Activated naive CD4-positive, alpha-beta T cell treated with Interleukin-2 at 50 U/mL for 16 hours (primary cell): ENCODE data around the gene ADAD2.

Source experiments
- DNase-seq: peaks from one replicate; pipeline ENCODE4 v3.0.0-alpha.2; 2020

Gene ADAD2

DNA sequence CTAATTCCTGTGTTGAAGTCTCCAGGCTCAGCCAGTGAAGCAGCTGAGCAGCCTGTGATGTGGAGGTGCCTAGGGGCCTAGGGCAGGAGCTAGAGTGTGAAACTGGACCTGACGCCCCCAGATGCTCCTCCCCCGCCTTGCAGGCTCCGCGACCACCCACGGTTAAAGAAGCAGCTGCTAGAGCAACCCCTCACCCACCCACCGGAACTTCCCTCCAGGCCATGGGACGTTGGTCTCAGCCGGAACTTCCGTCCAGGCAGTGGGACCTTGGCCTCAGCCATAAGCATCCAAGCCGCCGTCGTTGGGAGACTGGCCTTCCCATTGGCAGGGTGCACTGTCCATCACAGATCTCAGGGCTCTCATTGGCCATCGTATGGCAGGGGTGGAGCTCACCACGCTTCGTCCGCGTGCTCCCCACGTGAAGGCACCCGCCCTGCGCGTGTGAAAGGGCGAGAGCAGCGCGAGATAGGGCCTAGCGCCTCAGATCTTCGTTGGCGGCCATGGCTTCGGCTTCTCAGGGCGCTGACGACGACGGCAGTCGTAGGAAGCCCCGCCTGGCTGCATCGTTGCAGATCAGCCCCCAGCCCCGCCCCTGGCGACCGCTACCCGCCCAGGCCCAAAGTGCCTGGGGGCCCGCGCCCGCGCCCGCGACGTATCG, at the start of gene ADAD2:
Gene ADAD2 (plus strand): TSS at position 427 of the 658 bp plus-strand sequence. CDS start 74 bp downstream, at position 501.
- DNase-seq = no peak

GRCh38 chr16:84143081-84143480, 47.9 kb upstream of the ADAD2 start:
- no peak for DNase-seq

GRCh38 chr16:84143784-84144199, 47.2 kb upstream of the ADAD2 start:
- DNase-seq = no peak

- DNase-seq = peak; percentile 44
Observed at GRCh38 chr16:84144209-84144858, 46.6 kb upstream of the ADAD2 start.

DNA sequence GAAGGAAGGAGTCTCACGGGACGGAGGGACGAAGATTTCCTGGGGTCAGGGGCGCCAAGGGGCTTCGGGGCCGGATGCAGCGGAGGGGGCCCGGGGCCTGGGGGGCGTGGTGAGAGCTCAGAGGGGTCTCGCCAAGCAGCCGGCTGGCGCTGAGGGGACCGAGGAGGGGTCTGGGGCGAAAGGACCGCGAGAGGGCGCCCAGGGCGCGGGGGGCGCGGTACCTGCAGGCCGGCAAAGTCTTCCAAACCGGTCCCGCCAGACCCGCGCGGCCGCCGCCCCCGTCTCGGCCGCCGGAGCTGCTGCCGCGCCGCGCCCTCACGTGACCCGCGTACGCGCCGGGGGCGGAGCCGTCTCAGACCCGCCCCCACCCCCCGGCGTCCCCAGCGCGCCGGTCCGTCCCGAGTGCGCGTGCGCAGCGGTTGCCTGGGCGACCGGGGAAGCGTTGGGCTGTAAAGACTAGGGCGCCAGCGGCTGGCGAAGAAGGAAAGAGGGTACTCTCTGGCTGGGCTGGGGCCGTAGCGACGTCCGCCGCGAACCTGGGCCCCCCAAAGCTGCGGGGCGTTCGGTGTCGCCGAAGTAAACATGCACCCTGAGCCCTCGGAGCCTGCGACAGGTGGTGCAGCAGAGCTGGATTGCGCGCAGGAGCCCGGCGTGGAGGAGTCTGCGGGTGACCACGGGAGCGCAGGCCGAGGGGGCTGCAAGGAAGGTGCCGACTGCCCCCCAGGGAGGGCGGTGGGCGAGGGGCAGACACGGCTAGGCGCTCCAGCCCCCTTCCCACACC, 45.9 kb upstream of the ADAD2 start, which contains the start of the genes DNAAF1 and HSDL1:
Gene DNAAF1 (plus strand): TSS at position 450 of the 781 bp plus-strand sequence. CDS start 133 bp downstream, at position 583.
Gene HSDL1 (minus strand): TSS at position 319 of the 781 bp plus-strand sequence. CDS start 13,856 bp downstream, outside the sequence.
- peak; percentile 93 for DNase-seq

DNA sequence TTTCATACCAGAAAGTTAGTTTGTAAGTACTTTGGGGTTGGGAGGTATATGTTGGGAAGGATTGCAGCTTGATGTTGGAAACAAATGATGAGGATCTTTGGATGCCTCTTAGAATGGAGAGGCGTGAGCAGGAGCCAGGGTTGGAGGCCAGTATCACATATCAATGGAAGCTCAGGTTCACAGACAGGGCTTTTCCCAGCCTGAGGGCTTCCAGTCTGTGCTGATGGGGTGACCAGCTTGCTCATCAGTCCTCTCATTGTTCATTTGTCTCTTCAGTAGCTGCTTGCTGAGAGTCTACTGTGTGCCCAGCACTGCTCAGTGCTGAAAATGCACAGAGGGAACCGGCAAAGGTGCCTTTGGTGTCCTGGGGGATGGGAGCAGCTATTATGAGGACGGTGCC, 40.0 kb upstream of the ADAD2 start:
- DNase-seq = no peak

GRCh38 chr16:84153660-84154214, 37.2 kb upstream of the ADAD2 start:
- no peak for DNase-seq

DNA sequence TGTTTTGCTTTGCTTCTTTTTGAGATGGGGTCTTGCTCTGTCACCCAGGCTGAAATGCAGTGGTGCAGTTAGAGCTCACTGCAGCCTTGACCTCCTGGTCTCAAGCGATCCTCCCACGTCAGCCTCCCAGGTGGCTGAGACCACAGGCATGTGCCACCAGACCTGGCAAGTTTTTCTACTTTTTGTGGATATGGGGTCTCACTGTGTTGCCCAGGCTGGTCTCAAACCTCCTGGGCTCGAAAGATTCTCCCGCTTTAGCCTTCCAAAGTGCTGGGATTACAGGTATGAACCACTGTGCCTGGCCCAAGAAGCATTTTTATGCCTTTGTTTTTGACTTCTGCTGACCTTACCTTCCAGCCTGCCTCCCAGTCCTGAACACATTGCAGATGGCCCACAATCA, 35.7 kb upstream of the ADAD2 start:
- DNase-seq = no peak

DNA sequence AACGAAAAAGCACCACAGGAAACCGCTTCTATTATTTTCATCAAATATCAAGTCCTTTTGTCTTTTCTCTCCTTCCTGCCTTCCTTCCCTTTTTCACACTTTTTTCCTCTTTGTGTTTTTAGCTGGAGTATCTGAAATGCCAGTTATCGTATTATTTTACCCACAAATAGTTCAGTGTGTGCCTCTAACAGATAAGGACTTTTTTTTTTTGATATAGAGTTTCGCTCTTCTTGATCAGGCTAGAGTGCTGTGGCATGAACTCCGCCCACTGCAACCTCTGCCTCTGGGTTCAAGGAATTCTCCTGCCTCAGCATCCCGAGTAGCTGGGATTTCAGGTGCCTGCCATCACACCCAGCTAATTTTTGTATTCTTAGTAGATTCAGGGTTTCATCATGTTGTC, 35.2 kb upstream of the ADAD2 start:
- no peak for DNase-seq

DNA sequence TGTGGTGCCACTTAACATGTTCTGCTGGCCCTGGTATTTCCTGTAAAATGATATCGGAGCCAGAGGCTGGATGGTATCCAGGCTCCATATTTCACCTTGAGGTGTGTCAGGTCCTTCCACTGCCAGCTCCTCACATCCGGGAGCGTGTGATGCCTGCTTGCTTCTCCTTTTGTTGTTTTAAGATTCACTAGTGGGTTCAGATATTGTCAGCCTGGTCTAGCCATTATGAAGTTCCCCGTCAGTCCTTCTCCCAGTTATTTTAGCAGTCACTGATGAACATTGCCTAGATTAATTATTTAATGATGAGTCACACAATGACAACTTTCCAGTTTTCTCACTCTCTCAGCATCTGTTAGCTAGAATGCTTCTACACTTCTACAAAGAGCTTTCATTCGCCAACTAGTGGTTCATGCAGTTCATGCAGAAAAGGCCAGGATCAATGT, 34.6 kb upstream of the ADAD2 start:
- DNase-seq = no peak

DNA sequence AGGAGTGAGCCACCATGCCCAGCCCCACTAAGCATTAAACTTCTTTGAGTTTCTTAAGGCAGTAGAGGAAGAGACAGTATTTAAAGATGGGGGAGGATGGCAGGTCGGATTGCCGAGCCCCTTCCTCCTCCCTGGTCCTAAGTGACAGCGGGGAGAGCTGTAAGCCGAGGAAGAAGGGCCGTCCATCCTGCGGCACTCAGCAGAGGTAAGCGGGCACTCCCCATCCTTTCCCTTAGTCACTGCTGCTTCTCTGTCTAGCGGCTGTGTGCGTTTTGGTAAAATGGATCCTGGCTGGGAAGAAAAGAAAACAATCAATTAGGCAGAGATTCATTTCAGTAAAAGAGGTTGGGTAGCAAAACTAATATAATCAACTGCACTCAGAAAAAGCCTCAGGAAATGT, 31.9 kb upstream of the ADAD2 start:
- no peak for DNase-seq

GRCh38 chr16:84159800-84160199, 31.2 kb upstream of the ADAD2 start:
- DNase-seq = no peak

DNA sequence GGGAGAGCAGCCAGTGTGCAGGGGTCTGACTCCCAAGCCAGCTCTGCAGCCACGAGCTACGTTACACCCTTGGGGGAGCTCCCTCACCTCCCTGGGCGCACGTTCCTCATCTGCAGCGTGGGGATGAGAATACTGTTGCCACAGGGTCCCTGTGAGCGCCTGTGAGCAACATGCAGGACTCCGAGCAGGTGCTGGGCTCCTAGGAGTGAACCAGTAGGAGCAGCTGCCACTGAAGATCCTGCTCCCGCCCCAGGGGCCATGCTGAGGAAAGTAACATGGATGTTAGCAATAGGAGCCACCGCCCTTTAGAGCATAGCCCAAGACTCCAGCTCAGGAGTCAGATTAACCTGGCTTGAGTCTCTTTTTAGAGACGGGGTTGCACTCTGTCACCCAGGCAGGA, 29.9 kb upstream of the ADAD2 start:
- no peak for DNase-seq

DNA sequence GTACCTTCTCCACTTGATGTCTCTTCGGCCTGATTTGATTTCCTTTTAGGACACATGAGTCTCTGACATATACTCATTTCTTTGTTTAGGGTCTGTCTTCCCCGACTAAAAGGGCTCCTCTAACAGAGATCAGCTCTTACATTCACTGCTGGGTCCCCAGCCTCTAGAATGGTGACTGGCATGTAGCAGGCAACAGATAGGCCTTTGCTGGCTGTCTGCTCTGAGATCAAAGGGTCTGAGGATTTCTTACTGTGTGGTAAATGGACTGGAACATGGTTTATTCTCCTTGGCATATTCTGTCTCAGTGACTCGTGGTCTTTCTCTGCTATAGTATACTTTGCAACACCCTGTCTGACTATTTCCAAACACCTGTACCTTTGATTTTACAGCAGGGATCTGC, 29.2 kb upstream of the ADAD2 start:
- no peak for DNase-seq

DNA sequence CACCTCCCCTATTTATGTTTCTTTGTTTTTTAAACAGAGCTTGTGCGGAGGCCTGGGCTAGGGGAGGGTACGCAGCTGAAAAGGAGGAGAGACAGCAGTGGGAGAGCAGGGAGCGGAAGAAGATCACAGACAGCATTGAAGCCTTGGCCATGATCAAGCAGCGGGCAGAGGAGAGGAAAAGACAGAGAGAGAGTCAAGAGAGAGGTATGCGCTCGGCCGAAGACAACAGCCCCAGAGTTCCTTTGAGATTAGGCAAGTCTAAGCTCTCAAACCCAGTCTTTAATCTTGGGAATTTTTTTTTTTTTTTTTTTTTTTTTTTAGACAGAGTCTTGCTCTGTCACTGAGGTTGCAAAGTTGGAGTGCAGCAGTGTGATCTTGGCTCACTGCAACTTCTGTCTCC, 25.2 kb upstream of the ADAD2 start:
- DNase-seq = no peak

- DNase-seq = peak; percentile 44
Observed at GRCh38 chr16:84166796-84167695, 23.9 kb upstream of the ADAD2 start.

DNA sequence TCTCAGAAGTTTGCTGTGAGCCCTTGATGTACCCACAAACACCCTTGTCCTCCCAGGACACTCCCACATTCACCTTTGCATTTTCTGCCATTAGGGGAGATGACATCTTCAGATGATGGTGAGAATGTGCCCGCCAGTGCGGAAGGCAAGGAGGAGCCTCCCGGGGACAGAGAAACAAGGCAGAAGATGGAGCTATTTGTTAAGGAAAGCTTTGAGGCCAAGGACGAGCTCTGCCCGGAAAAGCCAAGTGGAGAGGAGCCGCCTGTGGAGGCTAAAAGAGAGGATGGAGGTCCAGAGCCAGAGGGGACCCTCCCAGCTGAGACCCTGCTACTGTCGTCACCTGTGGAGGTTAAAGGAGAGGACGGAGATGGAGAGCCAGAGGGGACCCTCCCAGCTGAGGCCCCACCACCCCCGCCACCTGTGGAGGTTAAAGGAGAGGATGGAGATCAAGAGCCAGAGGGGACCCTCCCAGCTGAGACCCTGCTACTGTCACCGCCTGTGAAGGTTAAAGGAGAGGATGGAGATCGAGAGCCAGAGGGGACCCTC, 21.1 kb upstream of the ADAD2 start:
- DNase-seq = no peak

- DNase-seq = no peak
Observed at GRCh38 chr16:84174396-84174795, 16.6 kb upstream of the ADAD2 start.

- peak; percentile 58 for DNase-seq
Observed at GRCh38 chr16:84175350-84176081, 15.4 kb upstream of the ADAD2 start.

- DNase-seq = no peak
Observed at GRCh38 chr16:84176192-84177053, 14.5 kb upstream of the ADAD2 start.
